GOT3 (cell line): Measurements from ENCODE around the gene AMMECR1.
A peak's percentile ranks its signal among the peaks of the same experiment; 100 is the strongest.
"Not testable (repeated sequence)": the region's sequence is repeated elsewhere in the genome, so short reads cannot be mapped to it uniquely, and the experiment has no call there.

Source experiments
- DNase-seq: peaks from one replicate; lab custom pipeline; 2025; ENCODE audit warnings: mixed read lengths; lab: John Stamatoyannopoulos, UW

The AMMECR1 gene

DNA sequence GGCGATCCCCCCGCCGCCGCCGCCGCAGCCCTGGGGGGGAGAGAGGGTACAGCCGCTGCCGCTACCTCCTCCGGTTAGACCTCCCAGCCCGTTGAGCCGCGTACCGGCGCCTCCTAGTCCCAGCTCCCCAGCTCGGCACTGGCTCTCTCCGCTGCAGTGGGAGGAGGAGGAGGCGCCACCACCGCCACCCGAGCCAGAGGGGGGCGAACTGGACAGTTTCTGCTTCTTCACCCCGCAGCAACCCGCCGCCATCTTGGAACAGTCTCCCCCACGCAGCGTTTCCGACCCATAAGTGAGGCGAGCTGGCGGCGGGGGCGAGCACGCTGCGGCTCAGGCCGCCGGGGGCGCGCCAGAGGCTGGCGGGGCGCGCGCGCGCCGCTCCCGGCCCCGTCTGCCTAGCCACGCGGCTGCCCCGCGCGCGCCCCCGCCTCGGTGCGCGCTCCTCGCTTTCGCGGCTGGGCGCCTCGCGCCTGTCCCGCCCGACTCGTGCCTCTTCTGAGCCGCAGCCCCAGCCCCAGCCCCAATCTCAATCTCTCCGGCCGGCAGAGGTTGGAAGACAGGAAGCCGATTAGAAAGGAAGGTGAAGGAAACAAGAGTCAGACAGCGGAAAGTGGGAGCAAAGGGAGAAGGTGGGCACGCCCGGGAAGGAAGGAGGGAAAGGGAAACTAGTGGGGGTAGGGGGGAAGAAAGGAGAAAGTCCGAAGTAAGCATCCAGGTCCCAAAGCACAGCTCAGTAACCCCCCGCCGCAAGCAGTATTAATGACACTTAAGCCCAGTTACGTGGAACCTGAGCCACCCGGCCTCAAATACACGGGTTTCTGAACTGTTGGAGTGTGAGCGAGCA, at the start of gene AMMECR1:
AMMECR1 (minus strand) TSS at position 266 of the 844 bp plus-strand sequence; CDS start at position 252, 14 bp downstream.
- peak; percentile 35 for DNase-seq

DNA sequence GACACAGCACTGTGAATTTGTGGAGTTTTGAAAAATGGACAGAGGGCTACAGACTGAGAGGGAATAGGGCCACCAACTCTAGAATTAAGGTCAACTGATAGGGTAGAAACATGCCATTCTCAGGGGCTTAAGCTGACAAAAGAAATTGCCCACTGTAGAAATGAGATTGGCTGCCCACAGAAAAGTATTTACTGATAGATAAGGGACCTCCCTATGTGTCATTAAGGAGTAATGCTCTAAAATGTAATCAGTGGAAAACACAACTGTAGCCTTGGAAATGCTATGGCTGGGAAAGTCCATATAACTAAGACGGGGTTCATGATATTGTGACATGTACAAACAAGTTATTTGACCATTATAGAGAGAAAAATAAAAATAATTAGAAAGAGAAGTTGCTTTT, 45.4 kb upstream of the AMMECR1 start:
- DNase-seq, result no peak

DNA sequence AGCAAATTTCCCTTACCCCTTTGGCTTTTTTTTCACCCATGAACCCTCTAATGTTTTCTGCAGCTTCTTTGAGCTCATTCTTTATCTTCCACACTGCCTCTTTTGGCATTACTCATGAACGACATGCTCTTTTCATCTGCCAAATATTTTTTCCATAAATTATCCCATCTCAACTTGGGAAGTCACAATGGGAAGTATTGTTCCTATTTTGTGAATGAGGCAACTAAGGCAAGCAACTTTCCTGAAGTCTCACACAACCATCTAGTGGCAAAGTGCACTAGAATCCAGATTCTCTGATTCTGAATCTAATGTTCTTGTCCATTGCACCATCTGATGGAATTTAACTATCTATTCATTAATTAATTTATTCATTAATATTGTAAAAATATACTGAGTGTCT, 41.4 kb upstream of the AMMECR1 start:
- DNase-seq, result no peak

DNA sequence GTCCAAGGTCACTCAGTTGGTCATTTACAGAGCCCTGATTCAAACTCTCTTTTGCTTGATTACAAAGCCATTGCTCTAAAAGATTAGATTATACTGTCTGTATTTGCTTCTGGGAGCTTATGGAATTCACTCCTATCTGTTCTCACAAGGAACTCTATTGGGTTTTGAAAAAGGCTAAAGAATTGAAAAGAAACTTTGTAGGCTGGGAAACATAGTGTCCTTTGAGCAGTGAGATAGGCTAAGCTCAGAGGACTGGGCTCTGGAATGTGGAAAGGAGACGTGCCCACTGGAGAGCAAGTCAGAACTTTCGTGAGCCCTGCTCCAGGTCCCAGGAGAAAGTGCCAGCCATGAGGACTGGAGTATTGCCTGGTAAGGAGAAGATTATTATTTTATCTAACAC, 40.7 kb upstream of the AMMECR1 start, which contains the start of gene RTL9:
RTL9 (plus strand) TSS at position 301 of the 400 bp plus-strand sequence. CDS start 91,770 bp downstream, outside the sequence.
- DNase-seq, result no peak

DNA sequence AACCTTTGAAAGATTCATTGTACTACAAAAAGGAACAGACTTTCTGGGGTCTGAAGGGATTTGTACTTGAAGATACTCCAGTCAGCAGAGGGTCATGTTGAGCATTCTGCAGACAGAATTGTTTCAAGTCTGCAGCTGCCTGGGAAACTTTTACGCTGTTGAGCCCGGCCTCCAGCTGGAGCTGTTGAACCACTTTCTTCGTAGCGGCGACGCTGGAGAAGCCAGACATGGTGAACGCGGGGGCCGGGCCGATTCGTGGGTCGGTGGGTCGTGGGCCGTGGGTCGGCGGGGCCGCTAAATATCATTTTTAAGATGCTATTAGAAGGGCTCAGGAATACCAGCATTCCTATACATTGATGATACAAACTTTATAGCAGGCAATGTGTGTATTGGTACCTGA, 28.8 kb upstream of the AMMECR1 start:
- no peak for DNase-seq

DNA sequence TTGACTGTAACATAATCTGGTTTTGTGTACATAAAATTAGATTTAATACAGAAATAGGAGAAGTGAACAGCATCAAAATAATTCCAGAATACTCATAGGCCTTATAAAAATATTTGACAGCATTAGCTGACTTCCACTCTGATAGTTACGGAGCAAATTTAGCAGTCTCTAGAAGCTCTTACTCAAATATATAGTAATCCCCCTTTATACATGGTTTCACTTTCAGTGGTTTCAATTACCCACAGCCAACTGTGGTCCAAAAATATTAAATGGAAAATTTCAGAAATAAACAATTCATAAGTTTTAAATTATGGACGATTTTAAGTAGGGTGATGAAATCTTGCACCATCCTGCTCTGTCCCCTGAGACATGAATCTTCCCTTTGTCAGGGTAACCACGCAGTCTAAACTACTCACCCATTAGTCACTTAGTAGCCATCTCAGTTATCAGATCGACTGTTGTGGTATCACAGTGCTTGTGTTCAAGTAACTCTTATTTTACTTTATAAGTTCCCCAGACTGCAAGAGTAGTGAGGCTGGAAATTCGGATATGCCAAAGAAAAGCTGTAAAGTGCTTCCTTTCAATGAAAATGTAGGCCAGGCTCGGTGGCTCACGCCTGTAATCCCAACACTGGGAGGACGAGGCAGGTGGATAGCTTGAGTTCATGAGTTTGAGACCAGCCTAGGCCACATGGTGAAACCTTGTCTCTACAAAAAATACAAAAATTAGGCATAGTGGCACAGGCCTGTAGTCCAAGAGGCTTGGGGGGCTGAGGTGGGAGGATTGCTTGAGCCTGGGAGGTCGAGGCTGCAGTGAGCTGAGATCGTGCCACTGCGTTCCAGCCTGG, 23.5 kb upstream of the AMMECR1 start:
- DNase-seq, result no peak

DNA sequence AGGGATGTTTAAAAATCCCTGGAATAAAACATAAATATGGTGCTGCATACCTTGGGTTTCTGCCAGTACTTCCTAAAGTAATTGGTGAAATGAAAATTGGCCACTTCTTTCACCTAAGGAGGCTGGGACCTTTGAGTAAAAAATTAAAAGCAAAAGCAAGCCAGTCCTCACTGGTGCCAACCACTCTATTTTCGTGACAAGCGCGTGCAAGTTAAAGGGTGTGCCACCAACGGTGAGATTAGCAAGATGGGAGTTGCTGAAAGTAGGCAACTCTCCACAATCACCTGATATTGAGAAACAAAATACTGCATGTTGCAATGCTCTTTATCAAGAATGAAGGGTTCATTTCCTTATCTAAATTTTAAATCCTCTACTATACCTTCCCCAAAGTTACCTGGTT, 21.1 kb upstream of the AMMECR1 start:
- no peak for DNase-seq

DNA sequence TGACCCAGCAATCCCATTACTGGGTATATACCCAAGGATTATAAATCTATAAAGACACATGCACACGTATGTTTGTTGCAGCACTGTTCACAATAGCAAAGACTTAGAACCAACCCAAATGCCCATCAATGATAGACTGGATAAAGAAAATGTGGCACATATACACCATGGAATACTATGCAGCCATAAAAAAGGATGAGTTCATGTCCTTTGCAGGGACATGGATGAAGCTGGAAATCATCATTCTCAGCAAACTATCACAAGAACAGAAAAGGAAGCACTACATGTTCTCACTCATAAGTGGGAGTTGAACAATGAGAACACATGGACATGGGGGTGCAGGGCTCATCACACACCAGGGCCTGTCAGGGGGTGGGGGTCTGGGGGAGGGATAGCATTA, 15.6 kb upstream of the AMMECR1 start:
- not testable (repeated sequence) for DNase-seq

DNA sequence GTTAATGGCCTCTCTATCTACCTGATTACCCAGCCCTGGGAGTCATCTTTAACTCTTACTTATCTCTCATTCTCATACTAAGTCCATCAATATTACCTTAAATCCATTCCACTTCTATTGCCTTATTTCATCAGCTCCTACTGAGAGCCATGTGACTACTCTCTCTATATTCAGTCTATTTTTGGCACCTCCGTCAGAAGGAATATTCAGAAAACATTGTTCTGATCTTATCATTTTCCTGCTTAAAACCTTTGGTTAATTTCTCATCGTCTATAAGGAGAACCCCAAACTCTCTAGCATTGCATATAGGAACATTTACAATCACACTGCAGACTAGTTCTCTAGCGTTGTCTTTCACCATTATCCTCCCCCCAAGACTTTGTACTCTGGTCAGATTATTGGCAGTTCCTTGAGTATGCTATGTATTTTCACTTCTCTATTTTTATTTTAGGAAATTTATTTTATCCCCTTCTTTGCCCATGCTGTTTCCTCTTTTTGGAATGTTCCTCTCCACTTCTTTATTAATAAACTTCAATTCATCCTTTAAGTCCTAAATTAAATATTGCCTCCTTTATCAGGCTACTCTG, 13.7 kb upstream of the AMMECR1 start:
- no peak for DNase-seq

DNA sequence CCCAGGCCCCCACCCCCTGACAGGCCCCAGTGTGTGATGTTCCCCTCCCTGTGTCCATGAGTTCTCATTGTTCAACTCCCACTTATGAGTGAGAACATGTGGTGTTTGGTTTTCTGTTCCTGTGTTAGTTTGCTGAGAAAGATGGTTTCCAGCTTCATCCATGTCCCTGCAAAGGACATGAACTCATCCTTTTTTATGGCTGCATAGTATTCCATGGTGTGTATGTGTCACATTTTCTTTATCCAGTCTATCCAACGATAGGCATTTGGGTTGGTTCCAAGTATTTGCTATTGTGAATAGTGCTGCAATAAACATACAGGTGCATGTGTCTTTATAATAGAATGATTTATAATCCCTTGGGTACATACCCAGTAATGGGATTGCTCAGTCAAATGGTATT, 10.7 kb upstream of the AMMECR1 start:
- DNase-seq, result not testable (repeated sequence)

DNA sequence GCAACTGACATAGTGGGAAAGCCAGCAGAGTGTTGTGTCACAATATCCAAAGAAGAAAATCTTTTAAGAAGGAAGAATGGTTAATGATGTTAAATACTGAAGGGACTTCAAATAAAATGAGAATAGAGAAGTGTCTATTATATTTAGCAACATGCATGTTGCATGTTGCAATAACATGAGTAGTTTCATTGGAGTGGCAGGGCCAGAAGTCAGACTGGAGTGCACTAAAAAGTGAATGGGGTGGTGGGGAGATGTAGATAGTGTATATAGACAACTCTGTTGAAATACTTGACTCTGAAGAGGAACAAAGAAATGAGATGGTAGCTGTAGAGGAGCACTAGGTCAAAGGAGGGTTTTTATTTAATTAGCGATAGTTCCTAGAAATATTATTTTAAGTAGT, 9.5 kb upstream of the AMMECR1 start:
- DNase-seq, result no peak

DNA sequence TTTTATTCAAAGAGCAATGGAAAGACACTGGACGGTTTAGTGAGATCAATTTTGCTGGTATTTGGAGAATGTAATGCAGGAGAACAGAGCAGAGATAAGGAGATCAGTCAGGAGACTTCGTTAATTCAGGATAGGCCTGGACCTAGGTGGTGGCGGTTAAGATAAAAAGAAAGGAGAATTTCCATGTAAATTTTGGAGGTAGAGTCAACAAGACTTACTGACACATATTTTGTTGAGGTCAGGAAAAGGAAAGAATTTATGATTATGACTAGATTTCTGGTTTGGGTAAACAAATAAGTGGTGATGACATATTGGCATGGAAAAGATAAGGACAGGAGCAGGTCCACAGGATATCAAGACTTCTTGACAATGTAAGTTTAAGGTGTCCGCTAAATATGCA, 8.8 kb upstream of the AMMECR1 start:
- no peak for DNase-seq

DNA sequence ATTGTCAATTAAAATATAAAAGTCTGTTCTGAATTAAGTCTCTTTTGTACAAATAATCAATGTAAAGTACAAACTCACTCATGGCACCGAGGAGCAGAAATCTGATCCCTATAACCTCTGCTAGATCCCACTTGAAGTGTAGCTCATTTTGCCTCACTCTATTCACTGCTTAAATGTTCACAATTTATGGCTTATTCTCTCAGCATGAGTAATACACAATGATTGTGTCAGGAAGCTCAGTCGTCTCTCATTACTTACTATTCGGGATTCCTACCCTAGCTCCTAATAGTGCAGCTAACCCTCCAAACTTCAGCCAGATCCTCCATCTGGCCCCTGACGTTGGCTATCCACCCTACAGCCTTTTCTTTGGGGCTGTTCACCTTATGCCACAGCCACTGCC, 4.7 kb upstream of the AMMECR1 start:
- no peak for DNase-seq

DNA sequence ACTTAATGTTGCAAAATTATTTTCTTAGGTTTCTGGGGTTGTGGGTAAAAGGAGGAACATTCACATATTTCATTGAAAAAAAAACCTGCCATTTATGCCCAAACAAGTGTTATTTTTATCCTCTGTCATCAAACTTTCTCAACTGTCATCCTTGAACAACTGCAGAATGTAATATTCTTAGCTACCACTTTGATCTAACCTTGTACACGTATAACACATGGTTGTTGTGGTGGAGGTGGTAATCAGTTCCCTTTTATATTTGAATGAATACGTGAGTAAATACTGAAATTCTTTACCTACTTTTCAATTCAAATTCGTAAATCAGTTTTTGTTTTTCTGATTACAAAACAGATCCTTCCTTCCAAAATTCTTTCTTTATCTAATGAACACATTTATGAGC, 3.8 kb upstream of the AMMECR1 start:
- no peak for DNase-seq

DNA sequence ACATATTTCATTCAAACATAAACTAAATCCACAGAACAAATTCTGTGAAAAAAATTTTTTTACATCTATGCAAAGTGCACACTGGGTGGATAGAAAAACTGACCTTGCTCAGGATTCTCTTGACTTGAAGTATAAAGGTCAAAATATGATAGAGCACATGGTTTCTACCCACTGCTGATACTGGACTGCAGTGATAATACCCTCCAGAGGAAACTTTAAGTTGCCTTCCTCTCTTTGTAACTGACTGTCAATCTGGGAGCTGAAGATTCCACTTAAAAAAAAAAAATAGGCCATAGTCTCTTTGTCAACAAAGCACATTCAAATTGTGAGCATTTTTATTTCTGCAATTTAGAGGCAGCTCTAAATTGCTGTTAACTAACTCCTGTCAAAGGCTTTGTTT, 3.2 kb upstream of the AMMECR1 start:
- no peak for DNase-seq

DNA sequence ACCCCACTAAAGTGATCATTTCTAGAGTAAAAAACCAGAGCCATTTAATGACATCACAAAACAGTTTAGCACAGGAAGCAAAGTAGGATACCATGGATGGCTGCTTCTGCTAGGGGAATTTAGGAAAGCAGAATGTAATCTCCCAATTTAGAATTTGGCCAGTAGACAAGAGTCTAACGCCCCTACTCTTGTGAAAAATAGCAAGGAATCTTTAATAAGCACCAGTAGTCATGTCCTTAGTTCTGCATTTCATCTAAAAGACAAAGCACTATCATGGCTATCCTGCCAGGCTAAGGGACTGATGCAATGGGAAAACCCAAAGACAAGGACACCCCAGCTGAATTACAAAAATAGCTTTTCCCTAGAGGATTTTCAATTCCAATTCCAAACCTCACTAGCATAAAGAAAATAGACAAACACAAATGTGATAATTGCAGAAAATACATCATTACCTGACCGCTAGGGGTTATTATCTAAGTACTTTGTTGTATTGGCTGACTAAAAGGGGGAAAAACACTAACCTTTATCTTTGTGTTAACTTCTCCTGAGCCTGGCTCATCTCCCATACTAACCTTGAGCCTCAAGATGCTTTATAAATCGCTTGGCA, 2.6 kb upstream of the AMMECR1 start:
- DNase-seq, result no peak

DNA sequence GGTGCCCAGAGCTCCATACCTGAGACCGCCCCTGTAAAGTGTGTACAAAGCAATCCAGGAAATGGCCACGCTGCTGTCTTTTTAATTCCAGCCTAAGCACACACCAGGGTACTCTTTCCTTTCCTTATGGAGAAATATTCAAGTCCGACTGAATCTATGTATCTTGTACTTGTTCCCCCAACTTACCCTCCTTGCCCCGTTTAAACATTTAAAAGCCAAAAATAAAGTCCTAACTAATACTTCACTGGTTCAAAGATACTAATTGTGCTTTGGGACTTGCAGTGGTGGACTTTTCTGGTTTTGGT, 731 bp upstream of the AMMECR1 start:
- DNase-seq, result no peak

DNA sequence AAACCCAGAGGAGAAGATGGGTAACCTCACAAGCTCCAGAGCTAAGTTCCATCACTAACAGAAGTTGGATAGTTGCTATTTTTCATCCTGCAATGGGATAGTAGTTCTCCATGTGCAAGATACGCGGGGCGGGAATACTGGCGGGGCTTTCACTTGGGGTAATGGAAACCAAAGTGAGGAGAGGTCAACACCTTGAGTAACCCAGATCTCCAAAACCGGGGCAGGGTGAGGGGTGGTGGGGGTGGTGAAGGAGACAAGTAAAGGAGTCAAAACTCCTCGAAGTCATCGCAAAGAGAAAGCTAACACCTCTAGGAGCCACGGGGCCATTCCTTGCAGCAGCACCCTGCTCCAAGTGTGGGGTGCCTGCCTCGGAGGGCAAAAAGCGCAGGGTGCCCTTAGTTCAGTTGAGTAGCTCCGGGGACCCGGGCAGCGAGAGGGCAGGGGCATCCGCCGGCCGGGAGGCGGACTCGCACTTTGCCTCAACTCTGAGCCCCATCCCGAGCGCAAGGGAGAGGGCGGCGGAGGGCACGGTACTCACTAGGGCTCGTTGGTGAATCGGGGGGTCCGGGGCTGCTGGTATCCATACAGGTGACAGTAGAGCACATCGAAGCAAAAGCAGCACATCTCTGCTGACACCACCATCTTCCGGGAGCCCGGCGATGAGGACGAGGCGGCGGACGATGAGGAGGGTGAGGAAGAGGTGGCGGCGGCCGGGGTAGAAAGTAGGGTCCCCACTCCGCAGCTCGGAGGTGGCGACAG, 645 bp downstream of the AMMECR1 start:
- no peak for DNase-seq

DNA sequence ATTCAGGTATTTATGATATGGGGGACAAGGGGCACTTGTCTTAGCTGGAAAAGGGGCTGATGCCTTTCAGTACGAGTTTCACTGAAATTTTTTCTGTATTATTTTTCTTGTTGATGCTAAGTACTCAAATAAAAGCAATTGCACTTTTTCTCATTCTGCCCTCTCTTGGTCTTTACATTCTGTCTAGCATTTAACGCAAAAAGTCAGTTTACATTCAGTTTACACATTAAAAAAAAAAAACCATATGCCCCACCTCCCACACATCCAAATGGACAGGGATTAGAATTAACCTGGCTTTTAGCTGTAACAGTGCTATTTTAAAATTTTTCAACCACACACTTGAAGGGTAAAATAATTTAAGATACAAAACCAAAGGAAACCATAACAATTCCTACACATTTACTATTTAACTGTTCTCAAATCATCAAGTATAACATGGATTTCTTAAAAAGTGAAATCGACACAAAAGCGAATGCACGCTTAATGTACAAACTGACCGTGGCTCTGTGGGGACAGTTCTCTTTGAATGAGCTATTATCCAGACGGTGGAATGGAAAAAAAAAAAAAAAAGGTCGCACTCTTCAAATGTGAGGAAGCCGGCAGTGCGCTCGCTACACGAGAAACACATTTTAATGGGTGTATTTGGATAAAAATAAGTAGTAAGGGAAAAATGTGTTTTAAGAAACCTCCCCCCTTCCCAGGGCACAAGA, 1.4 kb downstream of the AMMECR1 start:
- DNase-seq, result no peak

DNA sequence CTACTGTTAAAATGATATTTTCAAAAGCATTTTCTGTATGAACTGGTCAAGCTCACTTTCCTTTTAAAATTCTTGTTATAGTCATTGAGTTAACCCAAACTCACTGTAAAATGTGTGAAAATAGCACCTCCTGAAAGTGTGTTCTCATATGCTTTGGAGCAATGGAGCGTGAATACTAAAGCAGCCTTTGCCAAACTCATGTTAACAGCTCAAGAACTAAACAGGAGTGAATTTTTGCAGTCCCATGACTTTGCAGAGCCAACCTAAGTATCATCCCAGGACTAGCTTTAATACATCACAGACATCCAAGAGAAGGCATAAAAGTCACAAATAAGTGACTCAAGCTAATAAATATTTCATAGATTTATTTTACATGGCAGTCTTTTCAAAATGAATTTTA, 2.3 kb downstream of the AMMECR1 start:
- DNase-seq, result no peak
